Kidney epithelial cell (primary cell): ENCODE measurements around the gene UNKL. TPM values are rescaled to one million over a fixed set of nuclear protein-coding genes. Genes with fewer than 3 reads are reported as not detected.

ENCODE experiments used
- DNase-seq: peaks from one replicate; pipeline ENCODE4 v3.0.0-alpha.2; 2010; ENCODE audit warnings: low read depth
- H3K27me3 ChIP-seq: 2 replicates; pipeline ENCODE4 v1.6.0; 2011; ENCODE audit warnings: low read length; ENCODE audit not compliant: control insufficient read depth, insufficient read depth
- H3K36me3 ChIP-seq: 2 replicates; pipeline ENCODE4 v1.5.1; 2011; ENCODE audit warnings: low read length; ENCODE audit not compliant: control insufficient read depth, insufficient read depth
- H3K4me3 ChIP-seq: 2 replicates; pipeline ENCODE4 v1.5.1; 2011; ENCODE audit warnings: low read depth, mild to moderate bottlenecking, control low read depth, low read length
- CTCF ChIP-seq: IDR thresholded peaks from 2 replicates; pipeline ENCODE4 v1.5.1; 2011; ENCODE audit warnings: mild to moderate bottlenecking, moderate library complexity, low read length, control low read depth, inconsistent platforms; ENCODE audit not compliant: insufficient read depth, poor library complexity, severe bottlenecking
- total RNA-seq: library from RNA; depleted of rRNA; stranded (reverse); fragments of >200 nt; gene quantifications from 2 replicates; pipeline ENCODE4 v1.2.3, GENCODE V29; 2015

Gene UNKL
- total RNA-seq, 1 donor from 2014 or later, result 19.3 TPM

GRCh38 chr16:1325673-1326371 lies 88.7 kb downstream of the UNKL start:
- no peak for DNase-seq
- Histone ChIP-seq H3K4me3 (no peak overlapping the region), H3K27me3 (peaks cover 4% of the 10 kb centered on the region), H3K36me3 (peaks cover 2% of the 10 kb centered on the region)
- TF ChIP-seq CTCF, result no peak

GRCh38 chr16:1325261-1325660 lies 89.2 kb downstream of the UNKL start:
- H3K4me3 ChIP-seq, result no peak overlapping the region
- TF ChIP-seq CTCF, result no peak
- no peaks in the 10 kb centered on the region for H3K27me3 ChIP-seq
- H3K36me3 ChIP-seq, result peaks cover 4% of the 10 kb centered on the region
- DNase-seq, result no peak

GRCh38 chr16:1324286-1324826 lies 90.1 kb downstream of the UNKL start:
- Histone ChIP-seq H3K4me3 (no peak overlapping the region), H3K36me3 (peaks cover 4% of the 10 kb centered on the region), H3K27me3 (no peaks in the 10 kb centered on the region)
- no peak for DNase-seq
- no peak for TF ChIP-seq CTCF

- Histone ChIP-seq H3K4me3 (no peak overlapping the region), H3K27me3 (no peaks in the 10 kb centered on the region), H3K36me3 (peaks cover 5% of the 10 kb centered on the region)
- TF ChIP-seq CTCF, result no peak
- DNase-seq, result no peak
Measured at GRCh38 chr16:1323296-1324239, 90.9 kb downstream of the UNKL start.

GRCh38 chr16:1322407-1322806 lies 92.1 kb downstream of the UNKL start:
- Histone ChIP-seq H3K4me3 (no peak overlapping the region), H3K36me3 (peaks cover 5% of the 10 kb centered on the region), H3K27me3 (no peaks in the 10 kb centered on the region)
- no peak for TF ChIP-seq CTCF
- DNase-seq, result no peak
